Measurements from ENCODE around the gene LY6G6F. TPM values are rescaled to one million over a fixed set of nuclear protein-coding genes. Genes with fewer than 3 reads are reported as not detected.

LY6G6F gene
- total and polyA plus RNA-seq, 2 of the 13 experiments (the other 11 are each of a cell fraction or from before 2014, with no cell fraction given) = not detected

- TF ChIP-seq TFDP2 (CRISPR knock-in tag; IDR thresholded peaks at IDR 0.05) (peak; percentile 84), TBX2 (CRISPR knock-in tag; IDR thresholded peaks at IDR 0.05; ENCODE audit: borderline replicate concordance) (peak; percentile 88; the same call in 1 of the 2 replicates), TBP (CRISPR knock-in tag; IDR thresholded peaks at IDR 0.05) (0 out of 2 replicates have a peak, but pooled peaks have one; percentile 92), POGK (CRISPR knock-in tag; conservative IDR thresholded peaks at IDR 0.05) (peak; percentile 84), ZNF691 (CRISPR knock-in tag; IDR thresholded peaks at IDR 0.05; ENCODE audit: borderline replicate concordance, low read depth) (peak; percentile 56; the same call in 1 of the 2 replicates), THAP7 (CRISPR knock-in tag; IDR thresholded peaks at IDR 0.05) (no peak), SMC3 (IDR thresholded peaks at IDR 0.05; ENCODE audit: low read length) (no peak), ZNF772 (CRISPR knock-in tag; IDR thresholded peaks at IDR 0.05) (no peak; the same call in 1 of the 2 replicates), FOXA3 (CRISPR knock-in tag; IDR thresholded peaks at IDR 0.05) (peak; percentile 63), FOXC1 (CRISPR knock-in tag; IDR thresholded peaks at IDR 0.05; ENCODE audit: borderline replicate concordance) (peak; percentile 91), MXD4 (CRISPR knock-in tag; IDR thresholded peaks at IDR 0.05) (peak; percentile 76), CENPT (CRISPR knock-in tag; IDR thresholded peaks at IDR 0.05; ENCODE audit: low read depth) (no peak), FOSL1 (CRISPR knock-in tag; IDR thresholded peaks at IDR 0.05; ENCODE audit: borderline replicate concordance) (peak; percentile 45; the same call in 1 of the 2 replicates), ZNF646 (CRISPR knock-in tag; IDR thresholded peaks at IDR 0.05) (no peak)
Measured at GRCh38 chr6:31660381-31661261, 46.0 kb upstream of the LY6G6F start, which contains the start of gene C6orf47 (continued).
